Stimulated activated CD8-positive, alpha-beta memory T cell treated with anti-CD3 and anti-CD28 coated beads, Interleukin-7, amount 100 ng/mL, for 24 hours (primary cell): ENCODE results near the gene KLK14.

Experiments
- DNase-seq: peaks from one replicate; pipeline ENCODE4 v3.0.0-alpha.2; 2020; ENCODE audit warnings: low read depth

Gene KLK14, protein sequence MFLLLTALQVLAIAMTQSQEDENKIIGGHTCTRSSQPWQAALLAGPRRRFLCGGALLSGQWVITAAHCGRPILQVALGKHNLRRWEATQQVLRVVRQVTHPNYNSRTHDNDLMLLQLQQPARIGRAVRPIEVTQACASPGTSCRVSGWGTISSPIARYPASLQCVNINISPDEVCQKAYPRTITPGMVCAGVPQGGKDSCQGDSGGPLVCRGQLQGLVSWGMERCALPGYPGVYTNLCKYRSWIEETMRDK

DNA sequence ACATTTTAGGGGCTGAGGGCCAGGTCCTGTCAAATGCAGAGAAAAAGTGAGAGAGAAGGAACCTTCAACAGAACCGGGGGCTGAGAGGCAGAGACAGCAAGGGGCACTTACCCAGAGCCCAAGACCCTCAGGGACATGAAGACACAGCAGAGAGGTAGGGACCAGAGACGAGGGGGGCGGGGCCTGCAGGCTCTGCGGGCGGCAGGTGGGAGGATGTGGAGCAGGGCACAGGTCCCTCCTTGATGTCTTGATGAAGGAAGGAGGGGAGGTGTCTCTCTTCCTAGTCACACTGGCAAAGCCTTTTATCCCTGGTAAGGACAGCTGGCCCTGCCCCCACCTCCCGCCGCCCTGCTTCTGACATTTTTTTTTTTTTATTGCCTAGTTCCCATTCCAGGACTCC, at the start of gene KLK14:
KLK14 (minus strand) TSS at position 277 of the 400 bp plus-strand sequence; CDS start at position 4, 273 bp downstream.
- no peak for DNase-seq

DNA sequence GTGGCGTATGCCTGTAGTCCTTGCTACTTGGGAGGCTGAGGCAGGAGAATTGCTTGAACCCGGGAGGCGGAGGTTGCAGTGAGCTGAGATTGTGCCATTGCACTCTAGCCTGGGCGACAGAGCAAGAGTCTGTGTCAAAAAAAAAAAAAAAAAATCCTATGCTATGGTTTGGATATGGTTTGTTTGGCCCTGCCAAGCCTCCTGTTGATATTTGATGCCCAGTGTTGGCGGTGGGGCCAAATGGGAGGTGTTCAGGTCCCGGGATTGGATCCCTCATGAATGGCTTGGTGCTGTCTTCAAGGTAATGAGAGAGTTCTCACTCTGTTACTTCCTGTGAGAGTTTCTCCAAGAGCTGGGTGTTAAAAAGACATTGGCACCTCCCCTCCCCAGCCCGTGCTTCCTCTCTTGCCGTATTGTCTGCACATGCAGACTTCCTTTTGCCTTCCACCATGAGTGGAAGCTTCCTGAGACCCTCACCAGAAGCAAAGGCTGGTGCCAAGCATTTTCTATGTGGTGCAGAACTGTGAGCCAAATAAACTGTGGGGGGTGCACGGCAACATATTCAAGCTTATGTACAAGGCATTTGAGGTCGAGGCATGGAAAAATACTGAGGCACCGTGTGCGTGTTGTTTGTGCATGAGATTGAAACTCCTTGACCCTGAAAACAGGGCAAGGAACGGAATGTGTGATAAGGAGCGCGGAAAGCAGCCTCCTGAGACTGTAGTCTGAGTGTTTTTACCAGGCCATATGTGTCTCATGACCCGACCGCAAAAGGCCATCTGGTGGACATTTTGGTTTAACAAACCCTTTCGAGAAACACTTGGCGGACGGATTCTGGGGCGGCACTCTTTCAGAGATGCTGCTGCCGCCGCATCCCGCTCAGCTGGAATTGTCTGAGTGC, 49.3 kb upstream of the KLK14 start:
- DNase-seq, result no peak

DNA sequence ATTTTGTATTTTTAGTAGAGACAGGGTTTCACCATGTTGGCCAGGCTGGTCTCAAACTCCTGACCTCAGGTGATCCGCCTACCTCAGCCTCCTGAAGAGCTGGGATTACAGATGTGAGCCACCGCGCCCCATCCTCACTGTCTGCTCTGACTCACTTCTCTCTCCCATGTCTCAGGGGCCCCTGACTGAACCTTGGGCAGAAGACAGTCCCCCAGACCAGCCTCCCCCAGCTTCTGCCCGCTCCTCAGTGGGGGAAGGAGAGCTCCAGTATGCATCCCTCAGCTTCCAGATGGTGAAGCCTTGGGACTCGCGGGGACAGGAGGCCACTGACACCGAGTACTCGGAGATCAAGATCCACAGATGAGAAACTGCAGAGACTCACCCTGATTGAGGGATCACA, 47.0 kb upstream of the KLK14 start:
- no peak for DNase-seq

DNA sequence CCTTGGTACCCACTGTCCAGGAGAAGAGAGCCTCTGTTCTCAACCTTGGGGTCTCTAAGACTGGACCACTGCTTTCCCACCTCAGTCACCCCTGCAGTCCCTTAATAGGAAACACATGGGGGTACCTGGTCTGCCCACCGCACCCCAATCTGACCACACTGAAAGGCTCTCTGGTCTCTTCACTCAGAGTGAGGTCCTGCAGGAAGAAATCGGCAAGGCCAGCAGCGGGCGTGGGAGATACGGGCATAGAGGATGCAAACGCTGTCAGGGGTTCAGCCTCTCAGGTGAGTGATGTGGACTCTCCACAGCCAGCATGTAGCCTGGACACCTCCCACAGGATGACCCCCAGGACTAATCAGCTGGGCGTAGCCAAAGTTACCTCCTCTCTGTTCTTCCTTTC, 45.5 kb upstream of the KLK14 start:
- DNase-seq, result no peak

DNA sequence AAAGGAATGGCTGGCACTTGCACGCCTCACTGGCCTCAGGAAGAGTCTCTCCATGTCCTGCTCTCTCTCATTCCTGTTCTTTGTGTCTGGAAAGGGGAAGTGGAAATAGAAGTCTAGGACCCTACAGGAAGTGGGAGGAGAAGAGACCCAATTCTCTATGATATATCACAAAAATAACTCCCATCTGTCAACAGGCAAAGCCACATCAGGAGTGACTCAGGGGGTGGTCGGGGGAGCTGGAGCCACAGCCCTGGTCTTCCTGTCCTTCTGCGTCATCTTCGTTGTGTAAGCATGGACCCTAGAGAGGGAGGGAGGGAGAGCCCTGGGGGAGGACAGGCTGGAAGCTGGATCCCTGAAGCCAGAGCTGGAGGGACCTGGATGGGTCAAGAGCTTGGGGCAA, 45.1 kb upstream of the KLK14 start:
- DNase-seq, result no peak

DNA sequence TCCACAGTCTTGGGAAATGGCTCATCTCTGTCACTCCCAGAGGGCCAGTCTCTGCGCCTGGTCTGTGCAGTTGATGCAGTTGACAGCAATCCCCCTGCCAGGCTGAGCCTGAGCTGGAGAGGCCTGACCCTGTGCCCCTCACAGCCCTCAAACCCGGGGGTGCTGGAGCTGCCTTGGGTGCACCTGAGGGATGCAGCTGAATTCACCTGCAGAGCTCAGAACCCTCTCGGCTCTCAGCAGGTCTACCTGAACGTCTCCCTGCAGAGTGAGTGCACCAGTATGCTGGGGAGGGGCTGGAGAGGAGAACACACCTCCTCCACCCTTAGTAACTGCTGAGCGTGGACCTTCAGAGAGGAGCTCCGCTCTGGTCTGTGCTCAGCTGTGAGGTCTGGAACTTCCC, 44.3 kb upstream of the KLK14 start:
- DNase-seq, result no peak

DNA sequence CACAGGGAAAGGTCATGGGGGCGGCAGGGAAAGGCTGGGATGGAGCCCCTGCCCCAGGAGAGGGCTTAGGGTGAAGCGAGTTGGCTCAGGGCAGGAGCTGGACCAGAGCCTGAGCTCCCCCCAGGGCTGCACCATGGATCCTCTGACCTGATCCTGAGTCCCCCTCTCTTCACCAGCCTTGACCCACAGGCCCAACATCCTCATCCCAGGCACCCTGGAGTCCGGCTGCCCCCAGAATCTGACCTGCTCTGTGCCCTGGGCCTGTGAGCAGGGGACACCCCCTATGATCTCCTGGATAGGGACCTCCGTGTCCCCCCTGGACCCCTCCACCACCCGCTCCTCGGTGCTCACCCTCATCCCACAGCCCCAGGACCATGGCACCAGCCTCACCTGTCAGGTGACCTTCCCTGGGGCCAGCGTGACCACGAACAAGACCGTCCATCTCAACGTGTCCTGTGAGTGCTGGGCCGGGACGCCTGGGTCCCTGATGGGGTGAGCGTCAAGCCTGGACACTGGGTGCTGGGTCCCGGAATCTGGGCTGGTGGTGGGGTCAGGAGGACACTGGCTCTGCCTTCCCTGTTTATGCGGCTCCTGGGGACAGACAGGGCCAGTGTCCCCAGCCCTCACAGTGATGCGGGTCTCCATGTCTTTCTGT, 42.9 kb upstream of the KLK14 start:
- DNase-seq, result no peak

DNA sequence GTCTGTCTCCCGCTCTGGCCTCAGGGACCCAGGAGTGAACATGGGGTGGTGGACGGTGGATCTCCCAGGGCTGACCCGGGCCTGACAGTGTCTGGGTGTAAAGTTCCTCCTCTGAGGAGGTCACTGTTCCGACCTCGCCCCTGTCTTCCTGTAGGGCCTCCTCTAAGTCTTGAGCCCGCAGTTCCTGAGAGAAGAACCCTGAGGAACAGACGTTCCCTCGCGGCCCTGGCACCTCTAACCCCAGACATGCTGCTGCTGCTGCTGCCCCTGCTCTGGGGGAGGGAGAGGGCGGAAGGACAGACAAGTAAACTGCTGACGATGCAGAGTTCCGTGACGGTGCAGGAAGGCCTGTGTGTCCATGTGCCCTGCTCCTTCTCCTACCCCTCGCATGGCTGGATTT, 42.0 kb upstream of the KLK14 start, which contains the start of gene SIGLEC9:
SIGLEC9 (plus strand) TSS at position 178 of the 400 bp plus-strand sequence; CDS start at position 247, 69 bp downstream.
- no peak for DNase-seq

DNA sequence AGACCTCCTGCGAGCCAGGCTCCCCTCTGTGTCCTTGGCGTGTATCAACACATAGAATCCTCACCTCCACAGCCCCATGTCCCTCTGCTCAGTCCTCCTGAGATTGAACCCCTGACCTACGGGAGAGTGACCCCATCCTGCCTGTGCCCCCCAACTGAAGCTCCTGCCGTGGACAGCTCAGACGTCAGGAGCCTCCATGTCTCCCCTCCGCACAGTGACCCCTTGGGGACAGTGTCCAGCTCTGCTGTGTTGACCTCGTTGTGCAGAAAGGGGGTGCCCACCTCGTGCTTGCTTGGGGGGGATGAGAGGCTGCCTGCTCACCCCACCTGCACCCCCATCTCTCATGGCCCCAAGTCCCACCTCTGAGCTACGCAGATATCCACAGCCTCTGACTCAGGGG, 41.5 kb upstream of the KLK14 start:
- no peak for DNase-seq

DNA sequence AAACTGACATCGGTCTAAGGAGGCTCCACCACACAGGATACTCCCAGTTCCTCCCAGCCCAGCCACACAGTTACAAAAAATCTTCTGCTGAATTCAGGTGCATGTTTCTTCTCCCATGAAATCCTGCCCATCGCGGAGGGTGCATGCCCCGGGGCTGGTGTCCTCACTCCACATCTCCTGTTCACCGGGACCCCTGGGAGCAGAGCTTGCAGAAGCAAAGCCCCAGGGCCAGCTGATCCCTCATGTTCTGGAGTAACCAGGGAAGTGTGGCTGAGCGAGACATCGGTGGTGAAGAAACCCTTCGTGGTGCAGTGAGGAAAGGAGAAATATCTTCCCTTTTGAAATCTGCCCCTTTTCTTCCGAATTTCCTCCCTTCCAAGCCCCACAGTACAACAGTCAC, 41.1 kb upstream of the KLK14 start:
- no peak for DNase-seq

DNA sequence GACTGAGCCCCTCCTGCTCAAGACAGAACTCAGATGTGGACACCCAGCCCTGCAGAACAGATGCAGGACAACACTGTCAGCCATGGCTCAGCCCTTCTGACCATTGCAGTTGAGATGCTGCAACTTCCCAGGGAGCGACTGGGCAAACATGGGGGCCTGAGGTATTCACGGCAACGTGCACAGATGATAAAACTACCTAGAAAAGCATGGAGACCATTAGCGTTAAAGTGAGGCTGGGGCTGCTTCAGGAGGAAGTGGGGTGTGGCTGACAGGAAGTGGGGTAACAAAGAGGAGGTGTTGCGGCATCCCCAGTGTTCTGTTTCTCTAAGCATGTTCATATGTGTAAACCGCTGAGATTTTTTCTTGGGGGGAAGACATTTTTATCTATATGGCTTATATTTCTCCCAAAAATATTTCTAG, 40.7 kb upstream of the KLK14 start:
- DNase-seq, result no peak

DNA sequence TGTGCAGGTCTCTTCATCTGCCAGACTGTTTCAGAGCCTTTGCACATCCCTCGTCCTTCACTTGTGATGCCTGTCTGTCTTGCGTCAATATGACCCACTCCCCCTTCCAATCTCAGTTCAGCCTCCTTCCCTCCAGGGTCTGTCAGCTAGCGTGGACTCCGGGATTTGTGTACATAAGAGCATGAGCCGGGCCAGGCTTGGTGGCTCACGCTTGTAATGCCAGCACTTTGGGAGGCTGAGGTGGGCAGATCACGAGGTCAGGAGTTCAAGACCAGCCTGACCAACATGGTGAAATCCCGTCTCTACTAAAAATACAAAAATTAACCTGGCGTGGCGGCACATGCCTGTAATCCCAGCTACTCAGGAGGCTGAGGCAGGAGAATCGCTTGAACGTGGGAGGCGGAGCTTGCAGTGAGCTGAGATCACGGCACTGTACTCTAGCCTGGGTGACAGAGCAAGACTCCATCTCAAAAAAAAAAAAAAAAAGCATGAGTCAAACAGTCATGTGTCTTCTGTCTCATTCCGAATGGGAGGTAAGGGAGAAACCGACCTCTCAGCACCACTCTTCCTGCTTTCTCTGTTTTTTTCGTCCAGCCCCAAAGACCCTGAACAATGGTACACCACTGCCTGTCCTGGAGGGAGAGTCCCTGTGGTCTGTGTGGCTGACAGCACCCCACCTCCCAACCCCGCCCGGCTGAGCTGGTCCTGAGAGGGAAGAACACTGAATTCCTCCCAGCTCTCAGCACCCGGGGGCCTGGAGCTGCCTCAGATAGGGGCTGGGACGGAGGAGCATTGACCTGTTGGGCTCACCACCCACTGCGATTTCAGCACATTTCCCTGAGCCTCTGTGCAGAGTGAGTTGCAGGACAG, 39.7 kb upstream of the KLK14 start:
- DNase-seq, result no peak

DNA sequence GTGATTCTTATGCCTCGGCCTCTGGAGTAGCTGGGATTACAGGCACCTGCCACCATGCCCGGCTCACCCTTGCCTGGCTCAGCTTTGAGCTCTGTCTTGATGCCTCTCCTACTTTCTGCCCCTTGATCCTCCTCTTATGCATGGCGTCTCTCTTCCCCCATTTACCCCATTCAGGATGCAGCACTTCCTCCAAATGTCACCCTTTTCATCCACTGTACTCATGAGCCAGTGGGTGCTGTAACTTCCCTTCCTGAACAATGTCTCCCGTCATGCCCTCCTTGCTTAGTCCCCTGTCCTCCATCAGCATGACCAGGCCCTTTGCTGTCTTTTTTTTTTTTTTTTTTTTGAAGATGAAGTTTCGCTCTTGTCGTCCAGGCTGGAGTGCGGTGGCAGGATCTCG, 38.6 kb upstream of the KLK14 start:
- DNase-seq, result no peak

DNA sequence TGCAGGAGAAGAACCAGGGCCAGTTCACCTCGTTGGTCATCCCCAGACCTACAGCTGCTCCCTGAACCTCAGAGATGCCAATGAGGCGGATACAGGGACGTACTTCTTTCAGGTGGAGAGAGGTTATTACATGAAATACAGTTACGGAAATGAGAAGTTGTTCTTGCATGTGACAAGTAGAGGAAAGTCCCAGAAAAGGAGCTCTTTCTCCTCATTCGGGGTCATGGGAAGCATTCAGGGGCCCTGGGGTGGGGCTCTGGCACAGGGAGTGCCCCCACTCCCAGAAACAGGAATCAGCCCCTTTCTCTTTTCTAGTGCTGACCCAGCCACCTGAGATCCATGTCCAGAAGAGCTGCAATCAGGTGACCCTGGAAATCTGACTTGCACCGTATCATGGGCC, 37.5 kb upstream of the KLK14 start:
- no peak for DNase-seq

DNA sequence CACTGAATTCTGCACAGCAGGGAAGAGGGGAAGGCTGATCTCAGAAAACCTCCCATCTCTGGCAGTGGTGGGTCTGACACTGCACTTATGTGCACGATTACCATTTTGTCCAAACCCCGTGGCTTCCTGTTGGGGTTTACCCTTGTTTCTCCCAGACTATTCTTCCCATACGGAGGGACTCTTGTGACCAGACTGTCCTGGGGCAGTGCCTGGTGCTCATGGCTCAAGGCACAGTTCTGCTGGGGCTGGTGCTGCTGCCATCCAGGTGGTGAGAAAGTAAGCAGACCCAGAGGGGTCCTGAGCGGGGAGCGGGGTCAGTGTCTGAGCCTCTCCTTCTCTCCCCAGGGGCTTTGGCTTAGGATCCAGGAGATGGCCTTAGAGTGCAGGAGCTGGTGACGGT, 36.9 kb upstream of the KLK14 start:
- DNase-seq, result no peak

DNA sequence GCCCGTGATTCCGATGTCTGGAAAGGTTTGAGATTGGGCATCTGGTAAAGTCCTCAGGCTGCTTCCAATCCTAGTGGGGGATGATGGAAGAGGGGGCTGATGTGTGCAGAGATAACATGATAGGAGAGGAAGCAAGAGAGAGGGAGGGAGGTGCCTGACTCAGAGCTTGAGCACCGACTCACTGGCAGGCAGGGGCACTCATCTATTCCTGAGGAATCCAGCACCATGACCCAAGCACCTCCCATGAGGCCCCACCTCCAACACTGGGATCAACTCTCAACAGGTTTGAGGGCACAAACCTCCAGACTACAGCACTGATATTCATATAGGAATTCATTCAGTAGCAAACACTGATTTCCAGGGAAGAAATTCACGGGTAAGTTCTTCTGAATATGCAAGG, 36.4 kb upstream of the KLK14 start:
- DNase-seq, result no peak

DNA sequence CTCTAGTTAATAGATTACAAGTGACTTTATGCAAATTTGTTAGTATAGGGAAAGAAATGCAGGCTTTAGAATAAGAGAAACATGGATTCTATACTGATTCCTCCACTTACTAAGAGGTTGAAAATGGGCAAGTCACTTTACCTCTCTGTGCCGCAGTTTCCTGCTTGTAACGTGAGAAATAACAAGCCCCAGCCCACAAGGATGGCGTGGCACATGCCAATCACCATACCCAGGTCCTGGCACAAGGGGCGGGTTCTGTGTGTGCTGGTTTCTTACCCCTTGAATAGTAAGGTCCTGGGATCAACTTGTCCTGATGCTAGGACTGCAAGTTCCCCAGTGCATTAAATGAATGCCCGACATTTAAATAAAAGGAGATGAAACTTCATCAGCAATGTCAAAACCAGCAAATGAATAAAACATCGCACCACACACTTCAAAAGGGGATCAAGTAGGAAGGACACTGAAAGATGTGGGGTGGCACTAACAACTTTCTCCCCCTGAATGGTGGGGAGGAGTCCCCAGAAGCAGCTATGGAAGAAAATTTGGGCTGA, 34.1 kb upstream of the KLK14 start:
- no peak for DNase-seq

DNA sequence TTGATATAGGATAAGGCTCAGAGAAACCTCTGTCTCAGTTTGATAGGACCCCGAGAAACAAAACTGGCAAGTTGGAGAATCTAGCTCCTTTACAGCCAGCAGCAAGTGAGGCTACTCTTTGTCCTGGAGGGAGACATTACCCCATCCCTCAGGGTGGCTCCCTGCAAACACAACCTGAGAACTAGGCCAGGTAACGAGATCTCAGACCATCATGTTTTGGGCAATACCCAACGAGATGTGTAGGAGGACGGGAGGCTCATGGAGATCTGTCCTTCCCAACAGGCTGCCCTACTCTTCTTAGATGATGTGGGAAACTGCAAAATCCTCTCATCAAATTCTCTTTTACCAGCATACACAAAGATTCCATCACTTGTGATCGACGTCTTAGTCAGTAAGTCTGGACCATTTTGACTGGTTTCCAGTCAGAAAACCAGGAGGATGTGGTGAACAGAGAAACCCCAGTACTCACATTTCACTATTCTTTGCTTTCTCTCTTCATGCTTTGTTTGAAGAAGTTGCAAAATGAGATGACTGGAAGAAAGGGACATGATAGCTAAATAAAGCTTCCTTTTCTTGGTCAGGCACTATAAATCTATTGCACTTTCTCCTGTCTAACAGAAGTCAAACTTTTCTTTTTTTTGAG, 31.5 kb upstream of the KLK14 start:
- no peak for DNase-seq

DNA sequence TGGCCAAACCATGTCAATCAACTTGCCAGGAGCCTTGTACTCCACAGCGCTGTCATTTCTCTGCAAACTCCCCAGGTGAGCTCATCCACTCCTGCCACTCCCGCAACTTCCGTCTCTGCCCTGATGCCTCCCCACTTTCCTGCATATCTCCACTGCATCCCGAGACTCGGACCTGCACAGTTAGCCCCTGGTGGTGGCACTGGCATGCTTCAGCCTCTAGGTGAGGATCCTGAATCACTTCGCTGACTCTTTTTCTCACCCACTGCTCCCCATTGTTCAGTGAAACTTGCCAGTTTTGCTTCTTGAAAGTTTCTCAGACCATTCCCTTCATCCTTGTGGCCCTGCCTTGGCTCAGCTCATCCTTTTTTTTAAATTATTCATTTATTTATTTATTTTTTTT, 28.9 kb upstream of the KLK14 start:
- DNase-seq, result no peak

DNA sequence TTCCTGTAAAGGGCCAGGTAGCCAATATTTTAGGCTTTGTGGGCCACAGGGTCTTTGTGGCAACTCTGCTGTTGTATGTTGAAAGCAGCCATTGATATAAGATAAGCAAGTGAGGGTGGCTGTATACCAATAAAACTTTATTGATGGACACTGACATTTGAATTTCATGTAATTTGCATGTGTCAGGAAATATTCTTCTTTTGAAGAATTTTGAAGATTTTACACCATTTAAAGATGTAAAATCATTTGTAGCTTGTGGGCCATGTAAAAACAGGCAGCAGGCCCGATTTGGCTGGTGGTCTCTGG, 27.9 kb upstream of the KLK14 start:
- DNase-seq, result no peak

DNA sequence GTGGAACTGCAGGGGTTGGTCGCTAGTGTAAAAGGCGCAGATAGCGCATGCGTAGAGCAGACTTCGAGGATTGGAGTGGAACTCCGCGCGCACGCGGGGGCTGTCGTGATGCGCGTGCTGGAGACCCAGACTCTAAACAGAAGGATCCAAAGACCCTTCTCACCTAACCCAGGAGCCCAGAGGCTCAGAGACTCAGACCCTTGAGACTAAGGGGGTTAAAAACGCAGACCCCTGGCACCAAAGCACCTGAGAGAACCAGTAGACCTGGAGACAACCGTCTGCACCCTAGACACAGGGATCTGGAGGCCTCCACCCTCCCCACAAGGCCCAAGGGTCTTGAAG, 26.1 kb upstream of the KLK14 start:
- no peak for DNase-seq
